HepG2 (cell line): ENCODE data around the gene PDZRN4. TPM values are rescaled to one million over a fixed set of nuclear protein-coding genes. Genes with fewer than 3 reads are reported as not detected.
A peak's percentile ranks its signal among the peaks of the same experiment; 100 is the strongest.

Experiments
- ATAC-seq: fragments of 200-7000 bp; cut with Tn5 transposase; 3 replicates; pipeline ENCODE4 v1.9.1; 2020; ENCODE audit warnings: mild to moderate bottlenecking, moderate library complexity
- BruUV-seq: library from RNA; stranded (reverse); fragments of 400-500 nt; replicated peaks from 2 replicates; lab custom pipeline; 2021; lab: Mats Ljungman, UMichigan
- CTCF ChIA-PET: fragments of 300-600 bp; formaldehyde crosslinking; extraction: SDS; loops from one replicate; lab custom pipeline; 2021; ENCODE audit warnings: low total read pairs, inconsistent platforms, low intra/inter-chr PET ratio; lab: Yijun Ruan, JAX
- POLR2A ChIA-PET: fragments of 350-600 bp; sonication (Branson Sonifier 250); formaldehyde crosslinking; loops from one replicate; lab custom pipeline; 2020; ENCODE audit warnings: antibody characterized with exemption, inconsistent platforms; lab: Yijun Ruan, JAX
- DNase-seq: peaks from one replicate; pipeline ENCODE4 v3.0.0-alpha.2; 2015; ENCODE audit warnings: low spot score
- FAIRE-seq: peaks from 3 replicates; lab custom pipeline; 2011; peaks lifted over from hg19 to GRCh38; lab: Jason Lieb, UNC
- H2AFZ ChIP-seq: one replicate; pipeline ENCODE4 v1.6.1; 2011; ENCODE audit warnings: low read length, inconsistent platforms
- H3K27ac ChIP-seq: fragments of 300-600 bp; 3 replicates; pipeline ENCODE4 v1.8.0; 2011; ENCODE audit warnings: mixed run types, mild to moderate bottlenecking, mixed read lengths, low read length, inconsistent platforms; ENCODE audit not compliant: insufficient read depth; ENCODE audit errors: extremely low read length
- H3K27me3 ChIP-seq, 2 experiments: fragments of 200-600 bp in 1 of 2; 2 replicates in 1 of 2; 3 replicates in 1 of 2; pipeline versions ENCODE4 v1.6.0 to v1.8.0; 2011; ENCODE audit warnings: low read length in 2 of 2, mild to moderate bottlenecking in 2 of 2, moderate library complexity in 2 of 2, inconsistent platforms in 1 of 2; ENCODE audit not compliant: insufficient read depth in 2 of 2, control insufficient read depth in 1 of 2
- H3K36me3 ChIP-seq, 2 experiments: fragments of 200-600 bp in 1 of 2; replicated peaks in 1 of 2; 2 replicates in 1 of 2; 3 replicates in 1 of 2; pipeline versions ENCODE4 v1.5.1 to v1.8.0; 2011; ENCODE audit warnings: low read length in 2 of 2, inconsistent platforms in 1 of 2; ENCODE audit not compliant: insufficient read depth in 2 of 2, control insufficient read depth in 1 of 2
- H3K4me1 ChIP-seq: 2 replicates; pipeline ENCODE4 v1.5.1; 2012; ENCODE audit warnings: low read length, inconsistent platforms; ENCODE audit not compliant: insufficient read depth
- H3K4me2 ChIP-seq: 2 replicates; pipeline ENCODE4 v1.6.0; 2011; ENCODE audit warnings: low read depth, low read length, inconsistent platforms
- H3K4me3 ChIP-seq, 3 experiments: fragments of 200-600 bp in 1 of 3; sonication (generic), shearing (Covaris generic) in 1 of 3; replicated peaks in 1 of 3; 2 replicates each; pipeline ENCODE4 v1.5.1; 2011 to 2016; ENCODE audit warnings: low read length in 3 of 3, inconsistent platforms in 2 of 3, low read depth in 2 of 3, mild to moderate bottlenecking in 2 of 3, control low read depth in 1 of 3, mixed read lengths in 1 of 3; ENCODE audit not compliant: insufficient read depth in 1 of 3
- H3K79me2 ChIP-seq: one replicate; pipeline ENCODE4 v1.6.1; 2011; ENCODE audit warnings: low read length, inconsistent platforms; ENCODE audit not compliant: insufficient read depth
- H3K9ac ChIP-seq: 2 replicates; pipeline ENCODE4 v1.6.0; 2011; ENCODE audit warnings: mild to moderate bottlenecking, low read depth, low read length, inconsistent platforms; ENCODE audit not compliant: insufficient read depth
- H3K9me3 ChIP-seq: 2 replicates; pipeline ENCODE4 v1.5.1; 2012; ENCODE audit warnings: mild to moderate bottlenecking, low read length
- H4K20me1 ChIP-seq: 2 replicates; pipeline ENCODE4 v1.6.0; 2011; ENCODE audit warnings: inconsistent platforms, mild to moderate bottlenecking, low read length, moderate library complexity; ENCODE audit not compliant: insufficient read depth
- ATF7 ChIP-seq, 2 experiments: fragments of 450-650 bp in 1 of 2; sonication (generic) in 1 of 2; formaldehyde crosslinking in 1 of 2; IDR thresholded peaks; 2 replicates each; pipeline versions ENCODE4 v1.4.0 to v1.6.1; 2016 to 2020; ENCODE audit warnings: antibody characterized with exemption in 1 of 2, mild to moderate bottlenecking in 1 of 2, missing genetic modification reagents in 1 of 2
- CEBPB ChIP-seq: IDR thresholded peaks from 2 replicates; pipeline ENCODE4 v1.6.1; 2011; ENCODE audit warnings: low read depth, low read length, improper control_type of control experiment, borderline replicate concordance
- CREB1 ChIP-seq, 2 experiments: fragments of 450-650 bp in 1 of 2; IDR thresholded peaks; 2 replicates each; pipeline ENCODE4 v1.6.1; 2016 to 2017; ENCODE audit warnings: control low read depth in 1 of 2, mild to moderate bottlenecking in 1 of 2, missing compliant biosample characterization in 1 of 2, missing genetic modification characterization in 1 of 2
- MTA1 ChIP-seq: sonication (generic); formaldehyde crosslinking; IDR thresholded peaks from 2 replicates; pipeline ENCODE4 v1.4.0; 2020; ENCODE audit warnings: missing genetic modification reagents, mild to moderate bottlenecking, borderline replicate concordance
- RAD21 ChIP-seq: fragments of 450-650 bp; formaldehyde crosslinking; IDR thresholded peaks from 2 replicates; pipeline ENCODE4 v1.5.0; 2020; ENCODE audit warnings: mild to moderate bottlenecking
- ZNF790 ChIP-seq: sonication (generic); formaldehyde crosslinking; IDR thresholded peaks from 2 replicates; pipeline ENCODE4 v1.8.0; 2022; ENCODE audit warnings: missing genetic modification reagents, mild to moderate bottlenecking, borderline replicate concordance
- WGBS: methylation state at CpG from one replicate; pipeline ENCODE4 v1.1.6; 2017; ENCODE audit warnings: low lambda C conversion rate; 5-methylcytosine and 5-hydroxymethylcytosine counted together
- in situ Hi-C: cut with HindIII; loops from 2 replicates; pipeline ENCODE4 v1.10.0; 2017; ENCODE audit warnings: low pct_unique_long_range_greater_than_20kb; ENCODE audit not compliant: extremely low pct_ligation_motif_present
- intact Hi-C: fragments of 100-400 bp; cut with micrococcal nuclease; formaldehyde crosslinking; loops from one replicate; pipeline ENCODE4 v1.10.0; 2022; ENCODE audit not compliant: unreplicated experiment
- polyA plus RNA-seq, 8 experiments: library from polyadenylated mRNA; depleted of rRNA in 3 of 8; stranded (reverse) in 7 of 8; unstranded in 1 of 8; fragments of >200 nt; fragmentation: Illumina TruSeq in 4 of 8; extraction: Trizol in 4 of 8; gene quantifications; 2 replicates each; pipeline versions ENCODE4 v1.2.1 to v1.2.3, GENCODE V29; 2011 to 2016; ENCODE audit warnings: low read depth in 4 of 8, missing spikeins in 1 of 8, mixed read lengths in 1 of 8; ENCODE audit not compliant: insufficient read depth in 1 of 8
- total RNA-seq, 5 experiments: library from RNA; depleted of rRNA; stranded (reverse); fragments of >200 nt; fragmentation: Illumina TruSeq; extraction: Trizol; gene quantifications; 2 replicates each; pipeline ENCODE4 v1.2.3, GENCODE V29; 2016; ENCODE audit warnings: low read depth in 1 of 5

PDZRN4 gene
- total and polyA plus RNA-seq, 2 of the 13 experiments (the other 11 are each of a cell fraction or from before 2014, with no cell fraction given) = not detected

DNA sequence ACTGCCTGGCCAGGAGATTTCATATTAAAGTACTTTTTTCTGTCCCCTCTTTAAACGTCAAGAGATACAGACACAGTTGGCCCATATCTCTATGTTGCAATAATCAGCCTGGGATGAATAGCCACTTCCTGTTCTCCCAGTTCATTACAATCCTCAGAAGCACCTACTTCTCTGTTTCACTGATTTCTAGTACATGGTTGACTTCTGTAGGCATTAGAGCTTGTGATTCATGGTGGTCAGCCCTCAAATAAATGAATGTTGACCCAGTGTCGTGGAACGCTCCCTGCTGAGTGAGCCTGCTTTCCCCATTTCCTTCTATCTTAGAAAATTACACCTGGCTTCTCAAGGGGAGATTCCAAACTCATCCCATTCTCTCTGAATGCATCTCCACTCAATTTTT, 416.7 kb downstream of the PDZRN4 start:
- no peaks in the 10 kb centered on the region for H3K79me2 ChIP-seq
- H3K4me2 ChIP-seq = no peak overlapping the region
- no peak overlapping the region for H3K27ac ChIP-seq
- H3K9me3 ChIP-seq = no peaks in the 10 kb centered on the region
- H3K4me3 ChIP-seq = no peak overlapping the region
- no TSS peak for BruUV-seq
- WGBS = 5% methylated on average over 3 of the region's 3 CpGs
- in situ Hi-C loops (no loop called here), intact Hi-C loops (no loop called here)
- TF ChIP-seq CEBPB = peak; percentile 43; the same call in 1 of the 2 replicates
- no peak for TF ChIP-seq MTA1
- DNase-seq = no peak
- no peak for ATAC-seq
- CTCF ChIA-PET = no interaction called here
- no peaks in the 10 kb centered on the region for H3K4me1 ChIP-seq
- POLR2A ChIA-PET = no interaction called here
- no peak overlapping the region for H2AFZ ChIP-seq
- no peaks in the 10 kb centered on the region for H3K27me3 ChIP-seq
- H3K9ac ChIP-seq = no peak overlapping the region
- FAIRE-seq = no peak
- H3K36me3 ChIP-seq = no peaks in the 10 kb centered on the region
- H4K20me1 ChIP-seq = no peaks in the 10 kb centered on the region

- 35% methylated on average over 16 of the region's 16 CpGs for WGBS
- ATAC-seq = no peak
These were observed 417.6 kb downstream of the PDZRN4 start for GRCh38 chr12:41605545-41606305.

More at GRCh38 chr12:41605545-41606305, 417.6 kb downstream of the PDZRN4 start:
- Histone ChIP-seq H3K36me3 (no peaks in the 10 kb centered on the region), H4K20me1 (no peaks in the 10 kb centered on the region), H3K27me3 (no peaks in the 10 kb centered on the region), H3K9me3 (no peaks in the 10 kb centered on the region), H3K4me3 (no peak overlapping the region), H3K79me2 (no peaks in the 10 kb centered on the region), H2AFZ (no peak overlapping the region), H3K4me2 (no peak overlapping the region), H3K4me1 (no peaks in the 10 kb centered on the region), H3K27ac (no peak overlapping the region), H3K9ac (no peak overlapping the region)
- FAIRE-seq (no peak), DNase-seq (no peak)
- in situ Hi-C loops = no loop called here
- BruUV-seq = no TSS peak
- ChIA-PET POLR2A (no interaction called here), CTCF (no interaction called here)
- TF ChIP-seq ATF7 (IDR thresholded peaks at IDR 0.05) (peak; percentile 69), ATF7 (CRISPR knock-in tag; IDR thresholded peaks at IDR 0.05) (no peak), ZNF790 (CRISPR knock-in tag) (no peak), RAD21 (CRISPR knock-in tag) (no peak), CREB1 (IDR thresholded peaks at IDR 0.05) (peak; percentile 56; the same call in 1 of the 2 replicates), CREB1 (CRISPR knock-in tag; IDR thresholded peaks at IDR 0.05) (no peak)
- intact Hi-C loops = no loop called here
